Stimulated activated naive CD4-positive, alpha-beta T cell treated with Interleukin-2 at 50 U/mL for 16 hours (primary cell): ENCODE results near the gene RAD51B.
A peak's percentile ranks its signal among the peaks of the same experiment; 100 is the strongest.
"Not testable (repeated sequence)": the region's sequence is repeated elsewhere in the genome, so short reads cannot be mapped to it uniquely, and the experiment has no call there.

ENCODE experiments used
- DNase-seq: peaks from one replicate; lab custom pipeline; 2025; lab: John Stamatoyannopoulos, UW

The RAD51B gene

GRCh38 chr14:67819563-67820421 lies at the start of gene RAD51B:
TSS of gene RAD51B (plus strand) at chr14:67819779.
- DNase-seq: peak; percentile 80

- no peak for DNase-seq
Observed at GRCh38 chr14:67773844-67774377, 45.7 kb upstream of the RAD51B start.

GRCh38 chr14:67776653-67777322 lies 42.8 kb upstream of the RAD51B start:
- no peak for DNase-seq

GRCh38 chr14:67778792-67779191 lies 40.8 kb upstream of the RAD51B start:
- no peak for DNase-seq

GRCh38 chr14:67782090-67782489 lies 37.5 kb upstream of the RAD51B start:
- DNase-seq: no peak

GRCh38 chr14:67784244-67784823 lies 35.2 kb upstream of the RAD51B start:
- no peak for DNase-seq

GRCh38 chr14:67785270-67786109 lies 34.1 kb upstream of the RAD51B start:
- DNase-seq: no peak

GRCh38 chr14:67787673-67788072 lies 31.9 kb upstream of the RAD51B start:
- DNase-seq: no peak

GRCh38 chr14:67798731-67799130 lies 20.8 kb upstream of the RAD51B start:
- DNase-seq: no peak

- DNase-seq: no peak
Observed at GRCh38 chr14:67800743-67801142, 18.8 kb upstream of the RAD51B start.

- DNase-seq: no peak
Observed at GRCh38 chr14:67806246-67806645, 13.3 kb upstream of the RAD51B start.

- DNase-seq: no peak
Observed at GRCh38 chr14:67814821-67815220, 4.8 kb upstream of the RAD51B start.

GRCh38 chr14:67815573-67816225 lies 3.9 kb upstream of the RAD51B start:
- no peak for DNase-seq

- peak; percentile 90 for DNase-seq
Observed at GRCh38 chr14:67816326-67817002, 3.1 kb upstream of the RAD51B start, which contains the start of gene ZFYVE26. TSS of gene ZFYVE26 (minus strand) at chr14:67816590. CDS start at chr14:67815963, 627 bp downstream.

- no peak for DNase-seq
Observed at GRCh38 chr14:67817750-67818438, 1.7 kb upstream of the RAD51B start.

- DNase-seq: not testable (repeated sequence)
Observed at GRCh38 chr14:67818476-67818875, 1.1 kb upstream of the RAD51B start.

- no peak for DNase-seq
Observed at GRCh38 chr14:67820428-67820971, 921 bp downstream of the RAD51B start.

GRCh38 chr14:67821121-67821520 lies 1.5 kb downstream of the RAD51B start:
- DNase-seq: no peak

- no peak for DNase-seq
Observed at GRCh38 chr14:67831113-67831512, 11.5 kb downstream of the RAD51B start.

- no peak for DNase-seq
Observed at GRCh38 chr14:67833403-67833802, 13.8 kb downstream of the RAD51B start.
